Activated B cell treated with CpG ODN at 0.5 μM for 24 hours (primary cell): ENCODE measurements around the gene TVP23A. TPM values are rescaled to one million over a fixed set of nuclear protein-coding genes. Genes with fewer than 3 reads are reported as not detected.
"Not testable (repeated sequence)": the region's sequence is repeated elsewhere in the genome, so short reads cannot be mapped to it uniquely, and the experiment has no call there.

Source experiments
- ATAC-seq: fragments of 200-7000 bp; cut with Tn5 transposase; one replicate; pipeline ENCODE4 v1.10.0; 2021; ENCODE audit warnings: low read depth, mild to moderate bottlenecking, moderate library complexity
- CTCF ChIA-PET: fragments of 350-600 bp; sonication (Branson Sonifier 250); formaldehyde crosslinking; loops from one replicate; lab custom pipeline; 2021; ENCODE audit warnings: antibody characterized with exemption; lab: Charles Lee
- POLR2A ChIA-PET: fragments of 350-600 bp; sonication (Branson Sonifier 250); formaldehyde crosslinking; loops from one replicate; lab custom pipeline; 2021; ENCODE audit warnings: antibody characterized with exemption; lab: Charles Lee
- DNase-seq: peaks from one replicate; pipeline ENCODE4 v3.0.0; 2022
- H3K27ac Mint-ChIP-seq: one replicate; pipeline ENCODE4 v1.8.0; 2020; ENCODE audit warnings: mixed read lengths
- H3K27me3 Mint-ChIP-seq: one replicate; pipeline ENCODE4 v1.8.0; 2021; ENCODE audit warnings: mixed read lengths
- H3K36me3 Mint-ChIP-seq: one replicate; pipeline ENCODE4 v1.8.0; 2021; ENCODE audit warnings: low read depth, mixed read lengths
- H3K4me1 Mint-ChIP-seq: one replicate; pipeline ENCODE4 v1.8.0; 2021; ENCODE audit warnings: mixed read lengths
- H3K4me3 Mint-ChIP-seq: one replicate; pipeline ENCODE4 v1.8.0; 2020; ENCODE audit warnings: mild to moderate bottlenecking, mixed read lengths
- H3K9me3 Mint-ChIP-seq: one replicate; pipeline ENCODE4 v1.8.0; 2020; ENCODE audit warnings: mixed read lengths
- CTCF ChIP-seq: fragments of 200-600 bp; IDR thresholded peaks from one replicate; pipeline ENCODE4 v1.8.0; 2022; ENCODE audit warnings: antibody characterized with exemption, mild to moderate bottlenecking
- intact Hi-C: fragments of 100-400 bp; cut with micrococcal nuclease; formaldehyde crosslinking; loops from one replicate; pipeline ENCODE4 v1.15.1; 2024
- total RNA-seq: library from RNA; stranded (reverse); gene quantifications from 2 replicates; pipeline ENCODE4 v1.2.3, GENCODE V29; 2022

TVP23A gene
- total RNA-seq, 1 donor from 2014 or later = 1.6 TPM

DNA sequence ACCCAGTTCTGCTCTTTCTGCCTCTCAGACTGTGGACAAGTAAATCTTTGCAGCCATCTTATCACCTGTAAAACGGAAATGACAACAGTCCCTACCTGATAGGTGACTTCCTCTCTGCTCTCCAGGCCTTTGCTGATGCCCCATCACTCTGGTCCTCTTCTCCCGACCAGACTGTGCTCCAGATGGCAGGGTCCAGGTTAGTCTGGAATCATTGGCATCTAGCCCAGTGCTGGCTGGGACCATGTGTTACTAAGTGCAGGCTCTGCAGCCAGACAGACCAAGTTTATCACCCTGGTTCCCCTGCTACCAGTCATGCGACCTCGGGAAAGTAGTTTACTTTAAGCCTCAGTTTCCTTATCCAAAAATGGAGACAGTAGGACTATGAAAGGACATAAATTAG lies 76.8 kb downstream of the TVP23A start:
- Mint-ChIP-seq H3K4me1 (peaks cover 86% of the 10 kb centered on the region), H3K4me3 (no peak overlapping the region), H3K36me3 (peaks cover 24% of the 10 kb centered on the region), H3K27me3 (no peaks in the 10 kb centered on the region), H3K9me3 (no peaks in the 10 kb centered on the region), H3K27ac (peak overlapping the region; percentile 71)
- ATAC-seq (no peak), DNase-seq (no peak)
- intact Hi-C loops = loop anchor here (5.0 to 10.0 kb wide), 2 partner anchors 65 to 357 kb away; partner anchors contain the start of gene ATF7IP2
- POLR2A ChIA-PET = interaction anchor here (0.9 to 3.1 kb wide), 3 partner anchors 12 to 149 kb away, joined by 9 to 49 read pairs (median 40); no protein-coding TSS in a partner anchor
- TF ChIP-seq CTCF = no peak
- CTCF ChIA-PET = interaction anchor here (1.5 kb wide), 1 partner anchor 174 kb away, joined by 3 read pairs; no protein-coding TSS in a partner anchor

GRCh38 chr16:10741249-10741648 lies 77.3 kb downstream of the TVP23A start:
- Mint-ChIP-seq H3K4me1 (peaks cover 83% of the 10 kb centered on the region), H3K27ac (peak overlapping the region; percentile 47), H3K36me3 (peaks cover 18% of the 10 kb centered on the region)
- intact Hi-C loops = loop anchor here (5.0 to 10.0 kb wide), 2 partner anchors 66 to 356 kb away; partner anchors contain the start of gene ATF7IP2
- ATAC-seq, H3K4me3 Mint-ChIP-seq, DNase-seq, H3K27me3 Mint-ChIP-seq, H3K9me3 Mint-ChIP-seq, CTCF ChIA-PET: not testable (repeated sequence)
- POLR2A ChIA-PET = interaction anchor here (5.1 kb wide), 1 partner anchor 137 kb away, joined by 88 read pairs; the partner anchor contains the start of gene CIITA

GRCh38 chr16:10740845-10741208 lies 77.8 kb downstream of the TVP23A start:
- intact Hi-C loops = loop anchor here (5.0 to 10.0 kb wide), 2 partner anchors 66 to 356 kb away; partner anchors contain the start of gene ATF7IP2
- no peak overlapping the region for H3K4me3 Mint-ChIP-seq
- POLR2A ChIA-PET = interaction anchor here (0.5 to 5.1 kb wide), 3 partner anchors 137 to 445 kb away, joined by 3 to 88 read pairs (median 8); partner anchors contain the start of genes CIITA and DEXI

GRCh38 chr16:10740000-10740844 lies 78.4 kb downstream of the TVP23A start:
- H3K36me3 Mint-ChIP-seq = peaks cover 9% of the 10 kb centered on the region
- no peak for TF ChIP-seq CTCF
- no peak for ATAC-seq
- intact Hi-C loops = loop anchor here (2.0 to 10.0 kb wide), 4 partner anchors 13 to 1648 kb away; partner anchors contain the start of genes ATF7IP2 and HAPSTR1
- no peaks in the 10 kb centered on the region for H3K27me3 Mint-ChIP-seq
- peak overlapping the region; percentile 47 for H3K27ac Mint-ChIP-seq
- H3K4me3 Mint-ChIP-seq = no peak overlapping the region
- peaks cover 74% of the 10 kb centered on the region for H3K4me1 Mint-ChIP-seq
- CTCF ChIA-PET = interaction anchor here (1.0 to 1.2 kb wide), 2 partner anchors 187 to 225 kb away, joined by 3 to 5 read pairs; no protein-coding TSS in a partner anchor
- POLR2A ChIA-PET = interaction anchor here (0.5 to 5.1 kb wide), 8 partner anchors 138 to 444 kb away, joined by 3 to 88 read pairs (median 3); partner anchors contain the start of genes CIITA and DEXI
- no peaks in the 10 kb centered on the region for H3K9me3 Mint-ChIP-seq
- DNase-seq = no peak

More at GRCh38 chr16:10740845-10741208, 77.8 kb downstream of the TVP23A start:
- Mint-ChIP-seq H3K36me3 (peaks cover 14% of the 10 kb centered on the region), H3K9me3 (no peaks in the 10 kb centered on the region), H3K27me3 (no peaks in the 10 kb centered on the region), H3K27ac (peak overlapping the region; percentile 47), H3K4me1 (peaks cover 80% of the 10 kb centered on the region)
- CTCF ChIA-PET = interaction anchor here (1.0 kb wide), 1 partner anchor 187 kb away, joined by 3 read pairs; no protein-coding TSS in a partner anchor
- DNase-seq = no peak
- ATAC-seq = no peak
- TF ChIP-seq CTCF = no peak

GRCh38 chr16:10738231-10739077 lies 80.1 kb downstream of the TVP23A start:
- H3K27me3 Mint-ChIP-seq = no peaks in the 10 kb centered on the region
- CTCF ChIA-PET = interaction anchor here (1.0 to 5.1 kb wide), 13 partner anchors 15 to 483 kb away, joined by 3 to 137 read pairs (median 4); partner anchors contain the start of gene CIITA
- no peak for TF ChIP-seq CTCF
- peaks cover 62% of the 10 kb centered on the region for H3K4me1 Mint-ChIP-seq
- ATAC-seq (peak; percentile 48), DNase-seq (no peak)
- POLR2A ChIA-PET = interaction anchor here (0.7 to 5.1 kb wide), 24 partner anchors 13 to 227 kb away, joined by 3 to 88 read pairs (median 5); partner anchors contain the start of genes CIITA, CLEC16A and DEXI
- H3K4me3 Mint-ChIP-seq = peak overlapping the region; percentile 39
- no peaks in the 10 kb centered on the region for H3K36me3 Mint-ChIP-seq
- no peaks in the 10 kb centered on the region for H3K9me3 Mint-ChIP-seq
- intact Hi-C loops = loop anchor here (2.0 to 5.0 kb wide), 2 partner anchors 14 to 1646 kb away; partner anchors contain the start of gene HAPSTR1
- peak overlapping the region; percentile 90 for H3K27ac Mint-ChIP-seq
